ENCODE data around the gene HSPA9.

HSPA9 gene

GRCh38 chr5:138517437-138517836, 57.8 kb downstream of the HSPA9 start:
- no peak for TF ChIP-seq NFIC (IDR thresholded peaks at IDR 0.05)
- TF ChIP-seq MAX (IDR thresholded peaks at IDR 0.05): no peak
- TF ChIP-seq YY1 (IDR thresholded peaks at IDR 0.05; ENCODE audit: low read depth): no peak
- no peak for TF ChIP-seq TCF12 (IDR thresholded peaks at IDR 0.05; ENCODE audit: low read depth)

GRCh38 chr5:138515556-138516245, 59.5 kb downstream of the HSPA9 start:
- TF ChIP-seq EP300 (IDR thresholded peaks at IDR 0.05; ENCODE audit: borderline replicate concordance) (no peak), TEAD4 (IDR thresholded peaks at IDR 0.05) (no peak), USF1 (IDR thresholded peaks at IDR 0.05) (no peak), CEBPB (IDR thresholded peaks at IDR 0.05) (no peak), YY1 (IDR thresholded peaks at IDR 0.05; ENCODE audit: low read depth) (no peak), FOXM1 (IDR thresholded peaks at IDR 0.05; ENCODE audit: borderline replicate concordance, low read depth) (no peak), TCF12 (IDR thresholded peaks at IDR 0.05; ENCODE audit: low read depth) (no peak), NFIC (IDR thresholded peaks at IDR 0.05) (no peak), MAX (IDR thresholded peaks at IDR 0.05) (no peak), ZBTB7A (IDR thresholded peaks at IDR 0.05; ENCODE audit: low read depth) (no peak), REST (IDR thresholded peaks at IDR 0.05; ENCODE audit: low read depth) (no peak), RAD21 (IDR thresholded peaks at IDR 0.05; ENCODE audit: low read depth) (no peak)

- no peak for TF ChIP-seq NFIC (IDR thresholded peaks at IDR 0.05)
- TF ChIP-seq MAX (IDR thresholded peaks at IDR 0.05): no peak
- no peak for TF ChIP-seq FOXM1 (IDR thresholded peaks at IDR 0.05; ENCODE audit: borderline replicate concordance, low read depth)
- TF ChIP-seq TAF1 (IDR thresholded peaks at IDR 0.05; ENCODE audit: low read depth): no peak
- no peak for TF ChIP-seq EP300 (IDR thresholded peaks at IDR 0.05; ENCODE audit: borderline replicate concordance)
- TF ChIP-seq YY1 (IDR thresholded peaks at IDR 0.05; ENCODE audit: low read depth): no peak
- no peak for TF ChIP-seq CEBPB (IDR thresholded peaks at IDR 0.05)
- TF ChIP-seq USF1 (IDR thresholded peaks at IDR 0.05): no peak
These were observed 61.2 kb downstream of the HSPA9 start for GRCh38 chr5:138514021-138514420.

GRCh38 chr5:138508958-138509357, 66.2 kb downstream of the HSPA9 start:
- TF ChIP-seq EP300 (IDR thresholded peaks at IDR 0.05; ENCODE audit: borderline replicate concordance) (no peak), CEBPB (IDR thresholded peaks at IDR 0.05) (no peak), YY1 (IDR thresholded peaks at IDR 0.05; ENCODE audit: low read depth) (no peak), EGR1 (IDR thresholded peaks at IDR 0.05) (no peak), TCF12 (IDR thresholded peaks at IDR 0.05; ENCODE audit: low read depth) (no peak), REST (IDR thresholded peaks at IDR 0.05; ENCODE audit: low read depth) (no peak), USF1 (IDR thresholded peaks at IDR 0.05) (no peak), TAF1 (IDR thresholded peaks at IDR 0.05; ENCODE audit: low read depth) (no peak), TEAD4 (IDR thresholded peaks at IDR 0.05) (no peak), NFIC (IDR thresholded peaks at IDR 0.05) (no peak), FOXM1 (IDR thresholded peaks at IDR 0.05; ENCODE audit: borderline replicate concordance, low read depth) (no peak), ZBTB7A (IDR thresholded peaks at IDR 0.05; ENCODE audit: low read depth) (no peak), CREB1 (IDR thresholded peaks at IDR 0.05; ENCODE audit: low read depth) (no peak), MAX (IDR thresholded peaks at IDR 0.05) (no peak), RAD21 (IDR thresholded peaks at IDR 0.05; ENCODE audit: low read depth) (no peak)

Data from Ishikawa (cell line).